ENCODE measurements around the gene CARNS1. TPM values are rescaled to one million over a fixed set of nuclear protein-coding genes. Genes with fewer than 3 reads are reported as not detected.

CARNS1 gene
- polyA plus RNA-seq, 1 donor (not counting 4 experiments of a cell fraction or from before 2014, with no cell fraction given) = not detected

- FAIRE-seq (no peak), DNase-seq (ENCODE audit: low read depth, low spot score) (no peak)
- Histone ChIP-seq H3K79me2 (ENCODE audit: control insufficient read depth, insufficient read depth, low read length) (peaks cover 10% of the 10 kb centered on the region), H3K36me3 (ENCODE audit: control insufficient read depth in 2 of 2, extremely low read depth in 1 of 2, insufficient read depth in 2 of 2, low read length in 2 of 2) (peaks cover 18 to 26% of the 10 kb centered on the region in 2 experiments), H2AFZ (ENCODE audit: control insufficient read depth, low read length) (no peak overlapping the region), H3K9ac (ENCODE audit: control insufficient read depth, extremely low read depth, insufficient read depth, low read length) (no peak overlapping the region), H3K4me1 (ENCODE audit: control insufficient read depth, extremely low read depth, insufficient read depth, low read length) (peaks cover 11% of the 10 kb centered on the region), H4K20me1 (ENCODE audit: control insufficient read depth, extremely low read depth, insufficient read depth, low read length) (no peaks in the 10 kb centered on the region), H3K4me3 (ENCODE audit: control insufficient read depth in 2 of 3, extremely low read depth in 1 of 3, insufficient read depth in 2 of 3, low read depth in 1 of 3, low read length in 3 of 3) (no peak overlapping the region), H3K9me1 (ENCODE audit: control insufficient read depth, extremely low read depth, insufficient read depth, low read length) (no peaks in the 10 kb centered on the region), H3K27ac (ENCODE audit: control insufficient read depth, insufficient read depth, low read length) (no peak overlapping the region), H3K4me2 (ENCODE audit: control insufficient read depth, extremely low read depth, insufficient read depth, low read depth, low read length) (no peak overlapping the region), H3K9me3 (ENCODE audit: control insufficient read depth, low read depth, low read length) (no peaks in the 10 kb centered on the region), H3K27me3 (ENCODE audit: control insufficient read depth, extremely low read depth, insufficient read depth, low read length) (no peaks in the 10 kb centered on the region)
- no peak for TF ChIP-seq EZH2 (IDR thresholded peaks at IDR 0.05; ENCODE audit: low read length)
- no peak for TF ChIP-seq CTCF (optimal IDR thresholded peaks at IDR 0.05 in 1 of 3, IDR thresholded peaks at IDR 0.05 in 1 of 3, conservative IDR thresholded peaks at IDR 0.05 in 1 of 3; ENCODE audit: extremely low read depth in 1 of 3, insufficient read depth in 2 of 3, low read length in 3 of 3)
- dilution Hi-C loops (cut with MboI; ENCODE audit: extremely low pct_ligation_motif_present, low sequenced_read_pairs) = no loop called here
These were observed 22.0 kb upstream of the CARNS1 start for GRCh38 chr11:67393437-67393836.

- Histone ChIP-seq H3K9ac (ENCODE audit: control insufficient read depth, extremely low read depth, insufficient read depth, low read length) (no peak overlapping the region), H3K4me3 (ENCODE audit: control insufficient read depth in 2 of 3, extremely low read depth in 1 of 3, insufficient read depth in 2 of 3, low read depth in 1 of 3, low read length in 3 of 3) (no peak overlapping the region), H4K20me1 (ENCODE audit: control insufficient read depth, extremely low read depth, insufficient read depth, low read length) (no peaks in the 10 kb centered on the region), H3K79me2 (ENCODE audit: control insufficient read depth, insufficient read depth, low read length) (peaks cover 13% of the 10 kb centered on the region), H3K4me2 (ENCODE audit: control insufficient read depth, extremely low read depth, insufficient read depth, low read depth, low read length) (no peak overlapping the region), H3K27me3 (ENCODE audit: control insufficient read depth, extremely low read depth, insufficient read depth, low read length) (no peaks in the 10 kb centered on the region), H3K9me3 (ENCODE audit: control insufficient read depth, low read depth, low read length) (no peaks in the 10 kb centered on the region), H3K4me1 (ENCODE audit: control insufficient read depth, extremely low read depth, insufficient read depth, low read length) (peaks cover 11% of the 10 kb centered on the region), H3K36me3 (ENCODE audit: control insufficient read depth in 2 of 2, extremely low read depth in 1 of 2, insufficient read depth in 2 of 2, low read length in 2 of 2) (peaks cover 23 to 32% of the 10 kb centered on the region in 2 experiments), H3K9me1 (ENCODE audit: control insufficient read depth, extremely low read depth, insufficient read depth, low read length) (no peaks in the 10 kb centered on the region), H3K27ac (ENCODE audit: control insufficient read depth, insufficient read depth, low read length) (no peak overlapping the region), H2AFZ (ENCODE audit: control insufficient read depth, low read length) (no peak overlapping the region)
- no peak for TF ChIP-seq EZH2 (IDR thresholded peaks at IDR 0.05; ENCODE audit: low read length)
- no peak for TF ChIP-seq CTCF (optimal IDR thresholded peaks at IDR 0.05 in 1 of 3, IDR thresholded peaks at IDR 0.05 in 1 of 3, conservative IDR thresholded peaks at IDR 0.05 in 1 of 3; ENCODE audit: extremely low read depth in 1 of 3, insufficient read depth in 2 of 3, low read length in 3 of 3)
- dilution Hi-C loops (cut with MboI; ENCODE audit: extremely low pct_ligation_motif_present, low sequenced_read_pairs) = no loop called here
- FAIRE-seq = no peak
- no peak for DNase-seq (ENCODE audit: low read depth, low spot score)
These were observed 21.5 kb upstream of the CARNS1 start for GRCh38 chr11:67393990-67394389.

All from keratinocyte (primary cell).